OCI-LY7 (cell line): Measurements from ENCODE around the gene UQCRH. TPM values are rescaled to one million over a fixed set of nuclear protein-coding genes. Genes with fewer than 3 reads are reported as not detected.
"Not testable (repeated sequence)": the region's sequence is repeated elsewhere in the genome, so short reads cannot be mapped to it uniquely, and the experiment has no call there.

Experiments
- BruUV-seq: library from RNA; stranded (reverse); fragments of 400-500 nt; replicated peaks from 2 replicates; lab custom pipeline; 2021; lab: Mats Ljungman, UMichigan
- CTCF ChIA-PET: fragments of 300-600 bp; sonication (Branson Sonifier 250); formaldehyde crosslinking; loops from one replicate; lab custom pipeline; 2022; ENCODE audit warnings: antibody characterized with exemption; ENCODE audit not compliant: unreplicated experiment; lab: Charles Lee
- POLR2A ChIA-PET: fragments of 300-600 bp; sonication (Branson Sonifier 250); formaldehyde crosslinking; loops from one replicate; lab custom pipeline; 2022; ENCODE audit warnings: antibody characterized with exemption; lab: Charles Lee
- DNase-seq: peaks from one replicate; pipeline ENCODE4 v3.0.0-alpha.2; 2015; ENCODE audit warnings: low spot score
- H2AFZ ChIP-seq: fragments of 200-600 bp; sonication (generic), shearing (Covaris generic); 2 replicates; pipeline ENCODE4 v1.6.1; 2014; ENCODE audit warnings: mild to moderate bottlenecking, antibody characterized with exemption, low read length, moderate library complexity
- H3K27ac ChIP-seq: fragments of 200-600 bp; sonication (generic); 2 replicates; pipeline ENCODE4 v1.5.1; 2014; ENCODE audit warnings: mixed run types, low read depth, mild to moderate bottlenecking, moderate library complexity, low read length, inconsistent platforms; ENCODE audit not compliant: poor library complexity, severe bottlenecking
- H3K36me3 ChIP-seq: fragments of 200-600 bp; sonication (generic); 2 replicates; pipeline ENCODE4 v1.6.1; 2014; ENCODE audit warnings: mild to moderate bottlenecking, antibody characterized with exemption, low read length, moderate library complexity, mixed read lengths; ENCODE audit not compliant: insufficient read depth
- H3K4me1 ChIP-seq: fragments of 200-600 bp; sonication (generic); 2 replicates; pipeline ENCODE4 v1.5.1; 2014; ENCODE audit warnings: mild to moderate bottlenecking, low read length; ENCODE audit not compliant: insufficient read depth, poor library complexity, severe bottlenecking
- H3K4me2 ChIP-seq: fragments of 200-600 bp; sonication (generic); 2 replicates; pipeline ENCODE4 v1.6.1; 2014; ENCODE audit warnings: mild to moderate bottlenecking, low read length
- H3K4me3 ChIP-seq: fragments of 200-600 bp; sonication (generic); 2 replicates; pipeline ENCODE4 v1.5.1; 2014; ENCODE audit warnings: mild to moderate bottlenecking, low read depth, low read length; ENCODE audit not compliant: poor library complexity, severe bottlenecking
- H3K79me2 ChIP-seq: fragments of 200-600 bp; sonication (generic); 2 replicates; pipeline ENCODE4 v1.6.1; 2016; ENCODE audit warnings: low read depth, mild to moderate bottlenecking, low read length, moderate library complexity, mixed read lengths; ENCODE audit not compliant: insufficient read depth
- H3K9me2 ChIP-seq: fragments of 200-600 bp; sonication (generic); 2 replicates; pipeline ENCODE4 v1.6.1; 2016; ENCODE audit warnings: mild to moderate bottlenecking, low read length, mixed read lengths; ENCODE audit not compliant: insufficient read depth
- H3K9me3 ChIP-seq: fragments of 200-600 bp; sonication (generic); 2 replicates; pipeline ENCODE4 v1.6.1; 2014; ENCODE audit warnings: mild to moderate bottlenecking, mixed run types, low read length, mixed read lengths
- H4K20me1 ChIP-seq: fragments of 200-600 bp; sonication (generic); 2 replicates; pipeline ENCODE4 v1.6.1; 2014; ENCODE audit warnings: mild to moderate bottlenecking, antibody characterized with exemption, low read length, moderate library complexity, mixed read lengths; ENCODE audit not compliant: insufficient read depth
- intact Hi-C: fragments of 100-400 bp; cut with micrococcal nuclease; formaldehyde crosslinking; loops from one replicate; pipeline ENCODE4 v1.10.0; 2022; ENCODE audit not compliant: unreplicated experiment
- total RNA-seq, 2 experiments: library from RNA; depleted of rRNA in 1 of 2; stranded (reverse); fragments of >200 nt in 1 of 2; shearing (Covaris generic) in 1 of 2; gene quantifications; 2 replicates each; pipeline ENCODE4 v1.2.3, GENCODE V29; 2014 to 2022

UQCRH gene
- total RNA-seq, 2 experiments from 2014 or later, result 489 to 693 TPM

DNA sequence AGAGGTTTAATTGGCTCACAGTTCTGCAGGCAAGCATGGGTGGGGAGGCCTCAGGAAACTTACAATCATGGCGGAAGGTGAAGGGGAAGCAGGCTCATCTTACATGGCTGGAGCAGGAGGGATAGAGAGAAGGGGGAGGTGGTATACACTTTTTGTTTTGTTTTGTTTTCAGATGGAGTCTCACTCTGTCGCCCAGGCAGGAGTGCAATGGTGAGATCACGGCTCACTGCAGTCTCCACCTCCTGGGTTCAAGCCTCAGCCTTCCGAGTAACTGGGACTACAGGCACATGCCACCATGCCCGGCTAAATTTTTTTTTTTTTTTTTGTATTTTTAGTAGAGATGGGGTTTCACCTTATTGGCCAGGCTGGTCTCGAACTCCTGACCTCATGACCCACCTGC, 18.7 kb downstream of the UQCRH start:
- H3K79me2 ChIP-seq, H4K20me1 ChIP-seq, DNase-seq, CTCF ChIA-PET, H3K4me3 ChIP-seq, H2AFZ ChIP-seq, H3K27ac ChIP-seq, H3K9me3 ChIP-seq, BruUV-seq, intact Hi-C loops, H3K4me2 ChIP-seq, H3K9me2 ChIP-seq: not testable (repeated sequence)
- POLR2A ChIA-PET, result interaction anchor here (0.6 kb wide), 1 partner anchor 280 kb away, joined by 3 read pairs; no protein-coding TSS in a partner anchor
- peaks cover 31% of the 10 kb centered on the region for H3K4me1 ChIP-seq
- H3K36me3 ChIP-seq, result peaks cover 16% of the 10 kb centered on the region

DNA sequence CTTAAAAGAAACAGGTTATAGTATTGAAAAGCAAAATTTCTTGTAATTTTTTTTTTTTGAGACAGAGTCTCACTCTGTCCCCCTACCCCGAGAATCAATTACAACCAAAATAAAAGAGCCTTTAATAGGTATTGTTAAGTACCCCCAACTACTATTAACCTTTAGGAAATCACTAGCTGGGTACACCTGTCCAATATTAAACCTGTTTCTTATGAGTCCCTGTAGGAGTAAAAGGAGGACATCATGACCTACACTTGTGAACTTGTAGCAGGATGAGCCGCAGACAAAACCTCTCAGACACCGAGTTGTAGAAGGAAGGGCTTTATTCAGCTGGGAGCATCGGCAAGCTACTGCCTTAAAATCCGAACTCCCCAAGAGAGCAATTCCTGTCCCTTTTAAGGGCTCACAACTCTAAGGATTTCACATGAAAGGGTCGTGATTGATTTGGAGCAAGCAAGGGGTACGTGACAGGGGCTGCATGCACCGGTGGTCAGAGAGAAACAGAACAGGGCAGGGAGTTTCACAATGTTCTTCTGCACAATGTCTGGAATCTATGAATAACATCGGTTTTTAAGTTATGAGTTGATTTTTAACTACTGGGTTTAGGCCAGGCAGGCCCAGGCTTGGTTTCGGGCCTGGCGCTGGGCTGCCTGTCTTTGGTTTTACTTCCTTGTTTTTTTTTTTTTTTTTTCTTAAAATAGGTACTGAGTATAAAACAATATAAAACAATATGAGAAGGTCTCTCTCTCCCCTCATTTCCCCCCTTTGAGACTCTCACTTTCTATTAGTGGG, 22.0 kb downstream of the UQCRH start:
- peak; percentile 42 for DNase-seq
- intact Hi-C loops, H3K9me2 ChIP-seq, H3K36me3 ChIP-seq, H3K9me3 ChIP-seq, H3K79me2 ChIP-seq, CTCF ChIA-PET, BruUV-seq, H4K20me1 ChIP-seq: not testable (repeated sequence)
- Histone ChIP-seq H3K4me2 (peak overlapping the region; percentile 56), H2AFZ (peak overlapping the region; percentile 94), H3K27ac (peak overlapping the region; percentile 89), H3K4me3 (peak overlapping the region; percentile 36), H3K4me1 (peaks cover 34% of the 10 kb centered on the region)
- POLR2A ChIA-PET, result interaction anchor here (0.6 to 2.0 kb wide), 6 partner anchors 8 to 74 kb away, joined by 3 to 13 read pairs (median 4); partner anchors contain the start of gene NSUN4

DNA sequence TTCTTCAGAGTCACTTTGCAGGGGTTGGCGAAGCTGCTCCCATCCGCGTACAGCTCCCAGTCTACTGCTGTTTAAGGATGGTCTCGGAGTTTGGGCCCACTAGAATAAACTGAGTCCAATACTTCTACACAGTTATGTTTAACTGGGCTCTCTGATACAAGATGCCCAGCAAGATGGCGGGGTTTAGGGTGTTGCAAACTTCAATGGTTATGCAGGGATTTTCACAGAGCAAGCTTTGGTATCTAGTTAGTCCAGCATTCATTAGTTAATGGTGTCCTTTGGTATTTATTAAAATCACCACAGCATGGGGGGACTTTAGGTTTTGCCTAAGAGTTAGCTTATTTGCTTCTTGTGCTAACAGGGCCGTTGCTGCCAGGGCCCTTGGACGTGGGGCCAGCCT, 24.7 kb downstream of the UQCRH start:
- H3K27ac ChIP-seq, H3K79me2 ChIP-seq, H4K20me1 ChIP-seq, H2AFZ ChIP-seq, DNase-seq, H3K9me2 ChIP-seq, H3K9me3 ChIP-seq, intact Hi-C loops, BruUV-seq, H3K4me3 ChIP-seq, H3K4me2 ChIP-seq, H3K36me3 ChIP-seq: not testable (repeated sequence)
- peaks cover 53% of the 10 kb centered on the region for H3K4me1 ChIP-seq
- POLR2A ChIA-PET, result interaction anchor here (0.7 to 2.7 kb wide), 4 partner anchors 12 to 276 kb away, joined by 3 to 34 read pairs (median 8); partner anchors contain the start of genes LRRC41, MKNK1 and UQCRH
- CTCF ChIA-PET, result interaction anchor here (1.0 kb wide), 1 partner anchor 13 kb away, joined by 3 read pairs; no protein-coding TSS in a partner anchor

DNA sequence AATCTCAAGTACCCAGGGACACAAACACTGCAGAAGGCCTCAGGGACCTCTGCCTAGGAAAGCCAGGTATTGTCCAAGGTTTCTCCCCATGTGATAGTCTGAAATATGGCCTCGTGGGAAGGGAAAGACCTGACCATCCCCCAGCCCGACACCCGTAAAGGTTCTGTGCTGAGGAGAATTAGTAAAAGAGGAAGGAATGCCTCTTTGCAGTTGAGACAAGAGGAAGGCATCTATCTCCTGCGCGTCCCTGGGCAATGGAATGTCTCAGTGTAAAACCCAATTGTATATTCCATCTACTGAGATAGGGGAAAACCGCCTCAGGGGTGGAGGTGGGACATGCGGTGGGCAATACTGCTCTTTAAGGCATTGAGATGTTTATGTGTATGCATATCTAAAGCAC, 26.3 kb downstream of the UQCRH start:
- not testable (repeated sequence) for H3K36me3 ChIP-seq
- intact Hi-C loops, result loop anchor here (5.0 kb wide), 1 partner anchor 83 kb away; the partner anchor contains the start of gene RAD54L

DNA sequence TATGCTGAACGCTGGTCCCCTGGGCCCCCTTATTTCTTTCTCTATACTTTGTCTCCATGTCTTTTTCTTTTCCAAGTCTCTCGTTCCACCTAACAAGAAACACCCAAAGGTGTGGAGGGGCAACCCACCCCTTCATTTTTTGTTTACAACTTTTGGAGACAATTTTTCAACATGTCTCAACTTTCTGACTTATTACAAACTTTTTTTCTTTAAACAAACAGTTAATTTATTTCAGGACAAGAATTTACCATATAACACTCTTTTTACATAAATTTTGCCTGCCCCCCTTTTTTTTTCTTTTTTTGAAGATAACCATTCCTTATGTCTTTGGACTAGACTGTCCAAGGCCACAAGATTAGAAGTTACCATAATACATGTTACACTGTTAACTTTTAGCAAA, 26.9 kb downstream of the UQCRH start:
- POLR2A ChIA-PET, result interaction anchor here (1.6 kb wide), 1 partner anchor 10 kb away, joined by 3 read pairs; the partner anchor contains the start of gene NSUN4
- H4K20me1 ChIP-seq, DNase-seq, H3K9me3 ChIP-seq, H3K27ac ChIP-seq, H2AFZ ChIP-seq, H3K79me2 ChIP-seq, CTCF ChIA-PET, H3K4me3 ChIP-seq, BruUV-seq, H3K36me3 ChIP-seq, H3K9me2 ChIP-seq: not testable (repeated sequence)
- Histone ChIP-seq H3K4me2 (peak overlapping the region; percentile 0; the same call in 1 of the 2 replicates), H3K4me1 (peaks cover 60% of the 10 kb centered on the region)
- intact Hi-C loops, result loop anchor here (5.0 kb wide), 1 partner anchor 83 kb away; the partner anchor contains the start of gene RAD54L

More for the DNA sequence above, 26.3 kb downstream of the UQCRH start:
- not testable (repeated sequence) for H2AFZ ChIP-seq, H4K20me1 ChIP-seq, H3K9me2 ChIP-seq, H3K9me3 ChIP-seq, H3K4me3 ChIP-seq, H3K79me2 ChIP-seq, BruUV-seq, H3K27ac ChIP-seq, DNase-seq
- Histone ChIP-seq H3K4me2 (0 out of 2 replicates have a peak overlapping the region, but pooled peaks have one; percentile 0), H3K4me1 (peaks cover 65% of the 10 kb centered on the region)
- ChIA-PET POLR2A (interaction anchor here (1.7 kb wide), 1 partner anchor 10 kb away, joined by 8 read pairs; no protein-coding TSS in a partner anchor), CTCF (interaction anchor here (1.5 kb wide), 1 partner anchor 27 kb away, joined by 5 read pairs; the partner anchor contains the start of genes LRRC41 and UQCRH)
